ENCODE data around the gene TAS2R38. TPM values are rescaled to one million over a fixed set of nuclear protein-coding genes. Genes with fewer than 3 reads are reported as not detected.

Gene TAS2R38
- total RNA-seq, 1 donor from 2014 or later, result not detected

DNA sequence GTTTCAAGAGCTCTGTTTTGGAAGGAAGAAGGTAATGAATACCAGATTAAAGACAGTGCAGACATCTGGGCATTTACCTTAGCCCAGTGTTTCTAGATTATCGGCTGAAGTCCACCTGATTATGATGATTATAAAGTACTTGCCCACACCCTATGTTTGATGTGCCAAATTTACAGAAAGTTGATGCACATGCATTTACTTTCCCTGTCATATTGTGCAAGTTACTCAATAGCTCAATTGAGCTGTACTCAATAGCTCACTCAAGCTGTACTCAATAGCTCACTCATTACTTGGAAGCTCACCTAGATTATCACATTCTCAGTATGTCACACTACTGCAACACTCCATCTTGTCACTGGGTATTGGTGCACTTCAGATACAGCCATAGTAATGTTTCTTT lies 35.6 kb upstream of the TAS2R38 start:
- Mint-ChIP-seq H3K36me3 (ENCODE audit: insufficient read depth) (no peaks in the 10 kb centered on the region), H3K27ac (no peak overlapping the region), H3K4me1 (ENCODE audit: low read depth) (peaks cover 15% of the 10 kb centered on the region), H3K9me3 (ENCODE audit: low read depth) (peaks cover 3% of the 10 kb centered on the region), H3K4me3 (ENCODE audit: low read depth) (no peak overlapping the region), H3K27me3 (peaks cover 7% of the 10 kb centered on the region)
- TF ChIP-seq CTCF (IDR thresholded peaks at IDR 0.05; ENCODE audit: unreplicated experiment), result no peak
- DNase-seq (ENCODE audit: low spot score, unreplicated experiment), result no peak

DNA sequence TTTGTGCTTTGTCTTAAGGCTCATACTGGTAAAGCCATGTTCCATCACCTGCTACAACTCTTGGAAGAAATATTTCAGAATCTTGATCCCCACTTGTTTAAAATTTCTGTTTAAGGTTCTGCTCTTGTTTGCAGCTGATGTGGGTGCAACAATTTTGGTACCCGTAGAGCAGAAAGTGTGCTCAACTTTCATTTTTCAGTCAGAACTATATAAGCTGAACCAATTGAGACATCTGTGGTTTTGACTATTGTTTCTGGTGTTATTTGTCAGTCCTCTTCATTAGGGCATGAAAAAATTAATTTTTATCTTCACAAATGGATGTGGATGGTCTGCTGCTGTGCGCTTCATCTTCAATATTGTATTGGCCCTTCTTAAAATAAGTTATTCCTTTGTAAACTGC lies 33.0 kb upstream of the TAS2R38 start:
- Mint-ChIP-seq H3K9me3 (ENCODE audit: low read depth) (peaks cover 8% of the 10 kb centered on the region), H3K27ac (no peak overlapping the region), H3K4me3 (ENCODE audit: low read depth) (no peak overlapping the region), H3K36me3 (ENCODE audit: insufficient read depth) (no peaks in the 10 kb centered on the region), H3K4me1 (ENCODE audit: low read depth) (peaks cover 15% of the 10 kb centered on the region), H3K27me3 (peaks cover 7% of the 10 kb centered on the region)
- no peak for DNase-seq (ENCODE audit: low spot score, unreplicated experiment)
- TF ChIP-seq CTCF (IDR thresholded peaks at IDR 0.05; ENCODE audit: unreplicated experiment), result no peak

DNA sequence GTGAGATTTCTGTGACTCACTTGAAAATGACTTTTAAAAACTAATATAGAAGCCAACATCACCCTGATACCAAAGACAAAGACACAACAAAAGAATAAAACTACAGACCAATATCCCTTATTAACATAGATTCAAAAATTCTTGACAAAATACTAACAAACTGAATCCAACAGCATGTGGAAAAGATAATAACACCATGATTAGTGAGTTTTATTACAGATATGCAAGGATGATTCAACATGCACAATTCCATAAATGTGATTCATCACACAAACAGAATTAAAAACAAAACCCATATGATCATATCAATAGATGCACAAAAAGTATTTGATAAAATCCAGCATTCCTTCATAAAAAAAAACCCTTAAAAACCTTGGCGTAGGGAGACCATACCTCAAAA lies 28.6 kb upstream of the TAS2R38 start:
- no peak for TF ChIP-seq CTCF (IDR thresholded peaks at IDR 0.05; ENCODE audit: unreplicated experiment)
- no peak overlapping the region for H3K27ac Mint-ChIP-seq

DNA sequence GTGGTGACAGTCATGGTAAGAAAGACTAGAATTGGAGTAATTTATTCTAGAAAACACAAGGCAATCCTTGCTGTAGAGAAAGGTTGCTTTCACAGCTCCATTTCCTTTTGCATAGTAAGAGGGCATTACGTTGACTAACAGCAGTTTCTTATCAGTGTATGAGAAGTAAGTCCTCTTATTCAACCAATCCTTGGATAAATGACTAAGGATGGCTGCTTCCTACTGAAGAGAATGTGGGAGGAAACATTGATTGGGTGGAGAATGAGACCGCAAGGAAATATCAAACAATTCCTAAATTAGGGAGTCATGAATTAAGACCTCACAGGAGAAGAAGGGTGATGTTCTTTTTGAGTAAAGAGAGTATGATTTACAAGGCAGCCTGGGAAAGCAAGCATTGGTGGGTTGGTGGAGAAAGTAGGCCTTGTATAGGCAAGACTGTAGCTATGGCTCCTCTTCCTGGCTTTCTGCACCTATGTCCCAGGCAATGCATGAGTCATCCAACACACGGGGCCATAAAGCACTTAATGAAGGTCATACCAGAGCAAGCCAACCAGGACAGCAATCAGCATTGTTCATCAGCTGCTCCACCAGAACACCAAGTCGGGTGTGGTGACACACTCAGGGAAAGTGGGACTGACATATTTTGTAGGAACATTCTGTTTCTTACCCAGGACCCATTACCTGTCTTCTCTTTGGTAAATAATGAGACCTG lies 27.7 kb upstream of the TAS2R38 start:
- Mint-ChIP-seq H3K9me3 (ENCODE audit: low read depth) (peaks cover 9% of the 10 kb centered on the region), H3K27me3 (no peaks in the 10 kb centered on the region), H3K27ac (no peak overlapping the region), H3K4me1 (ENCODE audit: low read depth) (peaks cover 2% of the 10 kb centered on the region), H3K4me3 (ENCODE audit: low read depth) (no peak overlapping the region), H3K36me3 (ENCODE audit: insufficient read depth) (peaks cover under 1% of the 10 kb centered on the region)
- DNase-seq (ENCODE audit: low spot score, unreplicated experiment), result no peak
- no peak for TF ChIP-seq CTCF (IDR thresholded peaks at IDR 0.05; ENCODE audit: unreplicated experiment)

More for the DNA sequence above, 28.6 kb upstream of the TAS2R38 start:
- no peak for DNase-seq (ENCODE audit: low spot score, unreplicated experiment)
- H3K9me3 Mint-ChIP-seq (ENCODE audit: low read depth), result peaks cover 5% of the 10 kb centered on the region
- H3K4me3 Mint-ChIP-seq (ENCODE audit: low read depth), result no peak overlapping the region
- H3K36me3 Mint-ChIP-seq (ENCODE audit: insufficient read depth), result no peaks in the 10 kb centered on the region
- H3K27me3 Mint-ChIP-seq, result no peaks in the 10 kb centered on the region
- peaks cover 2% of the 10 kb centered on the region for H3K4me1 Mint-ChIP-seq (ENCODE audit: low read depth)

DNA sequence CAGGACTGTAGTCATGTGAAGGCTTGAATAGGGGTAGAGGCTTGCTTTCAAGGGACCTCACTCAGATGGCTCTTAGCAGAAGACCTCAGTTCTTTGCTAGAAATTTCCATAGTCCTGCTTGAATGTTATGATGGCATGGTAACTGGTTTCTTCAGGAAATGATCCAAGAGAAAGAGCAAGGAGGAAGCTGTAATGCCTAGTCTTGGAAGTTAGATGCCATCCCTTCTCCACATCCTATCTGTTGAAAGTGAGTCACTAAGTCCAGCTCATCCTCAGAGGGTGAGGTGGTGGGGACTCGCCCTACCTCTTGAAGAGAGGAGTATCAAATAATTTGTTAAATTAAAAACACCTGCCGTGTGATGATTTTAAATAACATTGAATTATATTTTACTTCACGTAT lies 26.7 kb upstream of the TAS2R38 start:
- peaks cover 1% of the 10 kb centered on the region for H3K36me3 Mint-ChIP-seq (ENCODE audit: insufficient read depth)
- H3K4me3 Mint-ChIP-seq (ENCODE audit: low read depth), result no peak overlapping the region
- DNase-seq (ENCODE audit: low spot score, unreplicated experiment), result no peak
- peaks cover 10% of the 10 kb centered on the region for H3K9me3 Mint-ChIP-seq (ENCODE audit: low read depth)
- no peak overlapping the region for H3K27ac Mint-ChIP-seq
- H3K27me3 Mint-ChIP-seq, result no peaks in the 10 kb centered on the region
- no peak for TF ChIP-seq CTCF (IDR thresholded peaks at IDR 0.05; ENCODE audit: unreplicated experiment)
- H3K4me1 Mint-ChIP-seq (ENCODE audit: low read depth), result peaks cover 4% of the 10 kb centered on the region
